H9 (cell line): ENCODE results near the gene MAN1B1. TPM values are rescaled to one million over a fixed set of nuclear protein-coding genes. Genes with fewer than 3 reads are reported as not detected.
A peak's percentile ranks its signal among the peaks of the same experiment; 100 is the strongest.

Source experiments
- DNase-seq: peaks from one replicate; pipeline ENCODE4 v3.0.0-alpha.2; 2017
- H2AFZ ChIP-seq: one replicate; pipeline ENCODE4 v1.6.1; 2013; ENCODE audit warnings: mild to moderate bottlenecking, low read length, control low read depth, moderate library complexity
- H2AK5ac ChIP-seq: 2 replicates; pipeline ENCODE4 v1.6.1; 2013; ENCODE audit warnings: low read length, control low read depth, mixed read lengths; ENCODE audit not compliant: insufficient read length
- H2BK120ac ChIP-seq: one replicate; pipeline ENCODE4 v1.6.1; 2013; ENCODE audit warnings: low read depth, mild to moderate bottlenecking, low read length, control low read depth, inconsistent platforms; ENCODE audit not compliant: poor library complexity, severe bottlenecking
- H2BK12ac ChIP-seq: 2 replicates; pipeline ENCODE4 v1.6.1; 2013; ENCODE audit warnings: low read length, control low read depth, mixed read lengths, low read depth; ENCODE audit not compliant: insufficient read length
- H2BK15ac ChIP-seq: 2 replicates; pipeline ENCODE4 v1.6.1; 2013; ENCODE audit warnings: low read depth, low read length, control low read depth
- H2BK20ac ChIP-seq: one replicate; pipeline ENCODE4 v1.6.1; 2013; ENCODE audit warnings: low read depth, mild to moderate bottlenecking, low read length, control low read depth, inconsistent platforms; ENCODE audit not compliant: poor library complexity, severe bottlenecking
- H2BK5ac ChIP-seq: 2 replicates; pipeline ENCODE4 v1.6.1; 2013; ENCODE audit warnings: low read length, control low read depth, mixed read lengths; ENCODE audit not compliant: insufficient read length
- H3K14ac ChIP-seq: 2 replicates; pipeline ENCODE4 v1.6.1; 2013; ENCODE audit warnings: low read length, control low read depth; ENCODE audit not compliant: insufficient read depth
- H3K18ac ChIP-seq: 2 replicates; pipeline ENCODE4 v1.6.1; 2013; ENCODE audit warnings: low read depth, mild to moderate bottlenecking, mixed read lengths, low read length, control low read depth; ENCODE audit not compliant: insufficient read length
- H3K23ac ChIP-seq: 2 replicates; pipeline ENCODE4 v1.6.1; 2013; ENCODE audit warnings: low read length, control low read depth, mixed read lengths, low read depth; ENCODE audit not compliant: insufficient read length
- H3K23me2 ChIP-seq: 2 replicates; pipeline ENCODE4 v1.6.1; 2013; ENCODE audit warnings: low read depth, mild to moderate bottlenecking, mixed read lengths, low read length, control low read depth; ENCODE audit not compliant: insufficient read length, poor library complexity, severe bottlenecking
- H3K27ac ChIP-seq: 2 replicates; pipeline ENCODE4 v1.5.1; 2013; ENCODE audit warnings: low read length, control low read depth, mixed read lengths, low read depth; ENCODE audit not compliant: insufficient read length
- H3K27me3 ChIP-seq: 2 replicates; pipeline ENCODE4 v1.6.1; 2013; ENCODE audit warnings: low read length, control low read depth, inconsistent platforms; ENCODE audit not compliant: insufficient read depth
- H3K4ac ChIP-seq: 2 replicates; pipeline ENCODE4 v1.6.1; 2013; ENCODE audit warnings: low read depth, mild to moderate bottlenecking, control low read depth, inconsistent platforms, low read length, moderate library complexity
- H3K4me1 ChIP-seq: 2 replicates; pipeline ENCODE4 v1.6.1; 2013; ENCODE audit warnings: low read length, control low read depth, inconsistent platforms; ENCODE audit not compliant: insufficient read depth
- H3K4me2 ChIP-seq: 2 replicates; pipeline ENCODE4 v1.6.1; 2013; ENCODE audit warnings: low read length, control low read depth, mixed read lengths; ENCODE audit not compliant: insufficient read length, insufficient read depth
- H3K56ac ChIP-seq: 2 replicates; pipeline ENCODE4 v1.6.1; 2013; ENCODE audit warnings: low read depth, mild to moderate bottlenecking, mixed read lengths, low read length, control low read depth; ENCODE audit not compliant: insufficient read length
- H3K79me1 ChIP-seq: 2 replicates; pipeline ENCODE4 v1.6.1; 2013; ENCODE audit warnings: low read depth, mild to moderate bottlenecking, moderate library complexity, low read length, control low read depth, inconsistent platforms; ENCODE audit not compliant: insufficient read depth, poor library complexity, severe bottlenecking
- H3K79me2 ChIP-seq: 2 replicates; pipeline ENCODE4 v1.6.1; 2013; ENCODE audit warnings: low read length, control low read depth, inconsistent platforms; ENCODE audit not compliant: insufficient read depth
- H3K9ac ChIP-seq: 2 replicates; pipeline ENCODE4 v1.6.1; 2013; ENCODE audit warnings: low read length, control low read depth, mixed read lengths; ENCODE audit not compliant: insufficient read length; ENCODE audit errors: extremely low read depth
- H3K9me3 ChIP-seq: one replicate; pipeline ENCODE4 v1.6.1; 2013; ENCODE audit warnings: low read depth, low read length, inconsistent platforms; ENCODE audit not compliant: control insufficient read depth
- H3T11ph ChIP-seq: one replicate; pipeline ENCODE4 v1.6.1; 2013; ENCODE audit warnings: mild to moderate bottlenecking, low read length, control low read depth, inconsistent platforms
- H4K20me1 ChIP-seq: one replicate; pipeline ENCODE4 v1.6.1; 2013; ENCODE audit not compliant: control insufficient read depth, insufficient read length, insufficient read depth
- H4K5ac ChIP-seq: 2 replicates; pipeline ENCODE4 v1.6.1; 2013; ENCODE audit warnings: low read depth, mild to moderate bottlenecking, mixed read lengths, low read length, control low read depth; ENCODE audit not compliant: insufficient read length
- H4K8ac ChIP-seq: replicated peaks from 2 replicates; pipeline ENCODE4 v1.6.1; 2013; ENCODE audit warnings: low read length, control low read depth, mixed read lengths, low read depth; ENCODE audit not compliant: insufficient read length
- H4K91ac ChIP-seq: 2 replicates; pipeline ENCODE4 v1.6.1; 2013; ENCODE audit warnings: low read depth, mild to moderate bottlenecking, moderate library complexity, mixed read lengths, low read length, control low read depth; ENCODE audit not compliant: insufficient read length
- H3K27ac Mint-ChIP-seq, 3 experiments: 2 replicates in 2 of 3; 3 replicates in 1 of 3; pipeline ENCODE4 v1.8.0; 2020 to 2021; ENCODE audit warnings: mixed read lengths in 3 of 3, mild to moderate bottlenecking in 1 of 3, moderate library complexity in 1 of 3
- H3K27me3 Mint-ChIP-seq: 2 replicates; pipeline ENCODE4 v1.8.0; 2021; ENCODE audit warnings: low read depth, mild to moderate bottlenecking, moderate library complexity, mixed read lengths
- H3K36me3 Mint-ChIP-seq, 3 experiments: 2 replicates in 2 of 3; 3 replicates in 1 of 3; pipeline ENCODE4 v1.8.0; 2020 to 2021; ENCODE audit warnings: low read depth in 3 of 3, mixed read lengths in 3 of 3; ENCODE audit not compliant: insufficient read depth in 1 of 3
- H3K4me1 Mint-ChIP-seq, 2 experiments: 2 replicates each; pipeline ENCODE4 v1.8.0; 2020; ENCODE audit warnings: mixed read lengths in 2 of 2
- H3K4me3 Mint-ChIP-seq, 2 experiments: 2 replicates in 1 of 2; 3 replicates in 1 of 2; pipeline ENCODE4 v1.8.0; 2020 to 2021; ENCODE audit warnings: mild to moderate bottlenecking in 2 of 2, mixed read lengths in 2 of 2, moderate library complexity in 1 of 2
- H3K9me3 Mint-ChIP-seq, 2 experiments: 2 replicates in 1 of 2; 3 replicates in 1 of 2; pipeline ENCODE4 v1.8.0; 2020; ENCODE audit warnings: mild to moderate bottlenecking in 2 of 2, mixed read lengths in 2 of 2, moderate library complexity in 1 of 2
- WGBS: extraction: QIAGEN DNeasy Blood & Tissue Kit; methylation state at CpG from one replicate; pipeline ENCODE4 v1.1.7; 2013; ENCODE audit warnings: missing lambda C conversion rate, low lambda C conversion rate, mixed read lengths; ENCODE audit not compliant: insufficient read length; ENCODE audit errors: extremely low coverage; 5-methylcytosine and 5-hydroxymethylcytosine counted together
- total RNA-seq: library from RNA; stranded (reverse); gene quantifications from 2 replicates; pipeline ENCODE4 v1.2.1, GENCODE V29; 2021
- TF ChIP-seq, protein P1 (sequence below): fragments of 200-600 bp; sonication (generic); conservative IDR thresholded peaks from 3 replicates; pipeline ENCODE4 v1.8.0; 2021; ENCODE audit warnings: antibody characterized with exemption, mild to moderate bottlenecking

MAN1B1 gene
- total RNA-seq, 1 experiment from 2014 or later = 34.9 TPM

- Histone ChIP-seq H3K79me1 (no peaks in the 10 kb centered on the region), H3K79me2 (no peaks in the 10 kb centered on the region), H3K4ac (no peak overlapping the region), H2AFZ (no peak overlapping the region), H2BK20ac (no peak overlapping the region), H3K14ac (no peak overlapping the region; the same call in 1 of the 2 replicates), H3T11ph (no peak overlapping the region), H3K23ac (no peak overlapping the region), H4K91ac (no peak overlapping the region), H3K23me2 (no peaks in the 10 kb centered on the region), H2BK120ac (no peak overlapping the region), H3K56ac (no peak overlapping the region), H3K9ac (no peak overlapping the region), H2BK12ac (no peak overlapping the region), H2BK15ac (no peak overlapping the region), H2AK5ac (no peak overlapping the region), H3K18ac (no peak overlapping the region), H2BK5ac (no peak overlapping the region), H4K5ac (no peak overlapping the region), H3K27ac (no peak overlapping the region), H3K27me3 (peaks cover 4% of the 10 kb centered on the region; the same call in 1 of the 2 replicates), H4K20me1 (no peaks in the 10 kb centered on the region), H3K9me3 (no peaks in the 10 kb centered on the region), H3K4me1 (no peaks in the 10 kb centered on the region), H3K4me2 (no peak overlapping the region), H4K8ac (no peak overlapping the region)
- TF ChIP-seq, protein P1, sequence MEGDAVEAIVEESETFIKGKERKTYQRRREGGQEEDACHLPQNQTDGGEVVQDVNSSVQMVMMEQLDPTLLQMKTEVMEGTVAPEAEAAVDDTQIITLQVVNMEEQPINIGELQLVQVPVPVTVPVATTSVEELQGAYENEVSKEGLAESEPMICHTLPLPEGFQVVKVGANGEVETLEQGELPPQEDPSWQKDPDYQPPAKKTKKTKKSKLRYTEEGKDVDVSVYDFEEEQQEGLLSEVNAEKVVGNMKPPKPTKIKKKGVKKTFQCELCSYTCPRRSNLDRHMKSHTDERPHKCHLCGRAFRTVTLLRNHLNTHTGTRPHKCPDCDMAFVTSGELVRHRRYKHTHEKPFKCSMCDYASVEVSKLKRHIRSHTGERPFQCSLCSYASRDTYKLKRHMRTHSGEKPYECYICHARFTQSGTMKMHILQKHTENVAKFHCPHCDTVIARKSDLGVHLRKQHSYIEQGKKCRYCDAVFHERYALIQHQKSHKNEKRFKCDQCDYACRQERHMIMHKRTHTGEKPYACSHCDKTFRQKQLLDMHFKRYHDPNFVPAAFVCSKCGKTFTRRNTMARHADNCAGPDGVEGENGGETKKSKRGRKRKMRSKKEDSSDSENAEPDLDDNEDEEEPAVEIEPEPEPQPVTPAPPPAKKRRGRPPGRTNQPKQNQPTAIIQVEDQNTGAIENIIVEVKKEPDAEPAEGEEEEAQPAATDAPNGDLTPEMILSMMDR = no peak
- Mint-ChIP-seq H3K4me3 (peak overlapping the region in 1 of 2 experiments; percentile 43; a peak in 2 of 5 replicates), H3K27ac (no peak overlapping the region), H3K9me3 (no peaks in the 10 kb centered on the region), H3K36me3 (peaks cover 0 to 9% (median 0%) of the 10 kb centered on the region in 3 experiments; a peak in 3 of 7 replicates), H3K4me1 (no peaks in the 10 kb centered on the region), H3K27me3 (peaks cover 38% of the 10 kb centered on the region)
- DNase-seq = no peak
- no CpG with 5 or more reads among the region's 42 CpGs for WGBS
Measured at GRCh38 chr9:137112564-137113384, 26.0 kb downstream of the MAN1B1 start.
